Measurements from ENCODE around the gene SLC39A8. TPM values are rescaled to one million over a fixed set of nuclear protein-coding genes. Genes with fewer than 3 reads are reported as not detected.
A peak's percentile ranks its signal among the peaks of the same experiment; 100 is the strongest.

The SLC39A8 gene
- total RNA-seq, 1 donor from 2014 or later = 6.9 TPM

DNA sequence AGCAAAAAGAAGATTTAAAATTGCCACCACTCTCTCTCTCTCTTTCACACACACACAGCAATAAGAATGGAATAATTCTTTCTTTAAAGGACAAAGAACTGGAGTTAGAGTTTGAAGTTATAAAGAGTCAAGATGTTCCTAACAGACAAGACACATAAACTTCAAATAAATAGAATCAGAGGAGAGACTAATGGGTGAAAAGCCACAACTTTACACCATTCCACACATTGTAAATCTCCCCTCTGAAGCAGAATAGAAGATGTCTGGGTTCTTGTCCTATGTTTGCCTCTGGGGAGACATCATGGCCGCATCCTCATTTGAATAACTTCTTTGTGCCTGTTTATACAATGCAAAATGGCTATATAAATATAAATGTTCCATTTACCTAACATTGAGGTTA, 39.6 kb downstream of the SLC39A8 start:
- TF ChIP-seq EZH2phosphoT487 (IDR thresholded peaks at IDR 0.05) (no peak), EZH2 (IDR thresholded peaks at IDR 0.05) (no peak)
- TF ChIP-seq, protein P1, sequence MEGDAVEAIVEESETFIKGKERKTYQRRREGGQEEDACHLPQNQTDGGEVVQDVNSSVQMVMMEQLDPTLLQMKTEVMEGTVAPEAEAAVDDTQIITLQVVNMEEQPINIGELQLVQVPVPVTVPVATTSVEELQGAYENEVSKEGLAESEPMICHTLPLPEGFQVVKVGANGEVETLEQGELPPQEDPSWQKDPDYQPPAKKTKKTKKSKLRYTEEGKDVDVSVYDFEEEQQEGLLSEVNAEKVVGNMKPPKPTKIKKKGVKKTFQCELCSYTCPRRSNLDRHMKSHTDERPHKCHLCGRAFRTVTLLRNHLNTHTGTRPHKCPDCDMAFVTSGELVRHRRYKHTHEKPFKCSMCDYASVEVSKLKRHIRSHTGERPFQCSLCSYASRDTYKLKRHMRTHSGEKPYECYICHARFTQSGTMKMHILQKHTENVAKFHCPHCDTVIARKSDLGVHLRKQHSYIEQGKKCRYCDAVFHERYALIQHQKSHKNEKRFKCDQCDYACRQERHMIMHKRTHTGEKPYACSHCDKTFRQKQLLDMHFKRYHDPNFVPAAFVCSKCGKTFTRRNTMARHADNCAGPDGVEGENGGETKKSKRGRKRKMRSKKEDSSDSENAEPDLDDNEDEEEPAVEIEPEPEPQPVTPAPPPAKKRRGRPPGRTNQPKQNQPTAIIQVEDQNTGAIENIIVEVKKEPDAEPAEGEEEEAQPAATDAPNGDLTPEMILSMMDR (IDR thresholded peaks at IDR 0.05) = no peak
- Histone ChIP-seq H3K4me3 (no peak overlapping the region), H3K9me3 (ENCODE audit: low read depth) (no peaks in the 10 kb centered on the region), H3K27me3 (no peaks in the 10 kb centered on the region), H4K20me1 (ENCODE audit: low read depth) (no peaks in the 10 kb centered on the region), H3K4me1 (no peaks in the 10 kb centered on the region), H3K79me2 (ENCODE audit: low read depth) (no peaks in the 10 kb centered on the region), H3K27ac (peak overlapping the region; percentile 17), H2AFZ (replicated peaks) (no peak overlapping the region), H3K4me2 (no peak overlapping the region), H3K36me3 (no peaks in the 10 kb centered on the region), H3K9ac (no peak overlapping the region), H3F3A (ENCODE audit: low read depth) (no peaks in the 10 kb centered on the region)
- Mint-ChIP-seq H3K4me1 (no peaks in the 10 kb centered on the region), H3K9me3 (no peaks in the 10 kb centered on the region), H3K4me3 (no peak overlapping the region), H3K27me3 (ENCODE audit: insufficient read depth, low read depth) (no peaks in the 10 kb centered on the region), H3K36me3 (peaks cover 2% of the 10 kb centered on the region), H3K27ac (no peak overlapping the region)
- DNase-seq (ENCODE audit: low spot score) = no peak

DNA sequence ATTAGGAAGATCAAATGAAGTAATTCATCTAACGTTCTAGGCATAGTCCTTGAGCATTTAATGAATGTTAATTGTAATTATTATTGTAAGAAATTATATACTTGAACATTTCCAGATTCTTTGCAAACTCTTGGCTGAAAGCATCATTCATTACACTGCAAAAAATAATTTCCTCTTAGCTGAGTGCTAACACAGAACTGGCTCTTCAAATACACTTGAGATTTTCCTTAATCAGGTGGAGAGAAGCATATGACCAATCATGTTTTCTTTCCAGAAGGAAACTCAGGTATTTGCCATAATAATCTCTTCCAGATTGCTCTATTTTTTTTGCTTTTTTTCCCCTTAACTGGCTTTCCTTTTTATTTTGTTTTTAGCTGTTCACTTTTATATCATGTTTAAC, 42.5 kb downstream of the SLC39A8 start:
- TF ChIP-seq EZH2 (IDR thresholded peaks at IDR 0.05) (no peak), EZH2phosphoT487 (IDR thresholded peaks at IDR 0.05) (no peak)
- TF ChIP-seq, protein P1 (IDR thresholded peaks at IDR 0.05) = no peak
- no peaks in the 10 kb centered on the region for H3K27me3 ChIP-seq

DNA sequence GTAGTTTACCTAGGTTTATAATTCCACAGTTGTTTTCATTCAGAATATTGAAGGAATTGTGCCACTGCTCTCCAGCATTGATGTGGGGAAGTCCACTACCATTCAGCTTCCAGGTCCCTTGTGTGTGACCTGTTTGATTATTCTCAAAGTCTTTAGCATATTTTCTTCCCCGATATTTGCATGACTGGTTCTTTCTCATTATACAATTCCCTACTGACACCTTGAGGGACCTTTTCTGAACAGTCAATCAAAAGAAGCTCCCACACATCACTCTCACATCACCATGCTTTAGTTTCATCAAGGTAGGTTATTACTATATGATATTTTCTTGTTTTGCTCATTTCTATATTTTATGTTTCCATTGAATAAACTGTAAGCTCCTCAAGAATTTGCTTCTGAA, 44.1 kb downstream of the SLC39A8 start:
- Histone ChIP-seq H3K27ac (no peak overlapping the region), H3F3A (ENCODE audit: low read depth) (peaks cover 11% of the 10 kb centered on the region), H3K9ac (no peak overlapping the region), H3K4me1 (peaks cover 5% of the 10 kb centered on the region), H3K9me3 (ENCODE audit: low read depth) (no peaks in the 10 kb centered on the region), H3K36me3 (no peaks in the 10 kb centered on the region), H3K79me2 (ENCODE audit: low read depth) (no peaks in the 10 kb centered on the region), H3K27me3 (no peaks in the 10 kb centered on the region), H3K4me2 (no peak overlapping the region), H2AFZ (replicated peaks) (no peak overlapping the region), H4K20me1 (ENCODE audit: low read depth) (no peaks in the 10 kb centered on the region), H3K4me3 (no peak overlapping the region)
- TF ChIP-seq, protein P1 (IDR thresholded peaks at IDR 0.05) = no peak
- no peak for TF ChIP-seq EZH2 (IDR thresholded peaks at IDR 0.05)
- no peak for TF ChIP-seq EZH2phosphoT487 (IDR thresholded peaks at IDR 0.05)
- DNase-seq (ENCODE audit: low spot score) = no peak
- H3K27me3 Mint-ChIP-seq (ENCODE audit: insufficient read depth, low read depth) = no peaks in the 10 kb centered on the region
- no peaks in the 10 kb centered on the region for H3K36me3 Mint-ChIP-seq
- H3K4me1 Mint-ChIP-seq = peaks cover 1% of the 10 kb centered on the region
- no peak overlapping the region for H3K4me3 Mint-ChIP-seq
- H3K27ac Mint-ChIP-seq = no peak overlapping the region
- H3K9me3 Mint-ChIP-seq = no peaks in the 10 kb centered on the region

More for the DNA sequence above, 42.5 kb downstream of the SLC39A8 start:
- no peak overlapping the region for H3K9ac ChIP-seq
- H3K36me3 Mint-ChIP-seq = no peaks in the 10 kb centered on the region
- H2AFZ ChIP-seq (replicated peaks) = no peak overlapping the region
- no peak overlapping the region for H3K27ac Mint-ChIP-seq
- H4K20me1 ChIP-seq (ENCODE audit: low read depth) = no peaks in the 10 kb centered on the region
- no peaks in the 10 kb centered on the region for H3K36me3 ChIP-seq
- no peaks in the 10 kb centered on the region for H3K4me1 ChIP-seq
- no peaks in the 10 kb centered on the region for H3K4me1 Mint-ChIP-seq
- no peaks in the 10 kb centered on the region for H3K9me3 Mint-ChIP-seq
- H3K4me3 ChIP-seq = no peak overlapping the region
- H3K4me2 ChIP-seq = no peak overlapping the region
- no peaks in the 10 kb centered on the region for H3K27me3 Mint-ChIP-seq (ENCODE audit: insufficient read depth, low read depth)
- DNase-seq (ENCODE audit: low spot score) = no peak
- no peak overlapping the region for H3K27ac ChIP-seq
- H3F3A ChIP-seq (ENCODE audit: low read depth) = no peaks in the 10 kb centered on the region
- H3K9me3 ChIP-seq (ENCODE audit: low read depth) = no peaks in the 10 kb centered on the region
- H3K79me2 ChIP-seq (ENCODE audit: low read depth) = no peaks in the 10 kb centered on the region
- H3K4me3 Mint-ChIP-seq = no peak overlapping the region

Data from neural progenitor cell (in vitro differentiated cells).